Daoy (cell line): ENCODE measurements around the gene SPINK4. TPM values are rescaled to one million over a fixed set of nuclear protein-coding genes. Genes with fewer than 3 reads are reported as not detected.

Experiments used
- DNase-seq: peaks from one replicate; pipeline ENCODE4 v3.0.0-alpha.2; 2015; ENCODE audit warnings: low read depth
- total RNA-seq: library from RNA; depleted of rRNA; stranded (reverse); fragments of >200 nt; shearing (Covaris generic); gene quantifications from 2 replicates; pipeline ENCODE4 v1.2.3, GENCODE V29; 2014

The SPINK4 gene
- total RNA-seq, 1 experiment from 2014 or later: not detected

GRCh38 chr9:33257276-33257675 lies 17.3 kb downstream of the SPINK4 start:
- DNase-seq: no peak

DNA sequence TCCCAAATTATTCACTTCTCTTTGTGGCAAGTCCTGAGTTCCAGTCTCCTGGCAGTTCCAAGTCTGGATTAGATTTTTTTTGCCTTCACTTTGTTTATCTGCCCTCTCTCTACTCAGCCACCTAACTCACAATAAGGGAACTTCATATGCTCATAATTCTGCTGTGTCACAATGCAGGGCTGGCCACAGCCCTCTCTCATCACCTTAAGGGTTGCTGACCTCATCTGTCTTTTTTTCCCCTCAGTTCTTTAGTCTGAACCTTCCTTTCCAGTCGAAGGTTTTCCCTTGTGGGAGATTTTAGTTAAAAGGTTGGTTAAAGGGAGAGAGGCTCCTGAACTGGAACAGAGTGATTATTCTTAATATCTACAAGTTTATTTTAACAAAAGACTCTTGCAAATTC lies 20.4 kb downstream of the SPINK4 start:
- no peak for DNase-seq

DNA sequence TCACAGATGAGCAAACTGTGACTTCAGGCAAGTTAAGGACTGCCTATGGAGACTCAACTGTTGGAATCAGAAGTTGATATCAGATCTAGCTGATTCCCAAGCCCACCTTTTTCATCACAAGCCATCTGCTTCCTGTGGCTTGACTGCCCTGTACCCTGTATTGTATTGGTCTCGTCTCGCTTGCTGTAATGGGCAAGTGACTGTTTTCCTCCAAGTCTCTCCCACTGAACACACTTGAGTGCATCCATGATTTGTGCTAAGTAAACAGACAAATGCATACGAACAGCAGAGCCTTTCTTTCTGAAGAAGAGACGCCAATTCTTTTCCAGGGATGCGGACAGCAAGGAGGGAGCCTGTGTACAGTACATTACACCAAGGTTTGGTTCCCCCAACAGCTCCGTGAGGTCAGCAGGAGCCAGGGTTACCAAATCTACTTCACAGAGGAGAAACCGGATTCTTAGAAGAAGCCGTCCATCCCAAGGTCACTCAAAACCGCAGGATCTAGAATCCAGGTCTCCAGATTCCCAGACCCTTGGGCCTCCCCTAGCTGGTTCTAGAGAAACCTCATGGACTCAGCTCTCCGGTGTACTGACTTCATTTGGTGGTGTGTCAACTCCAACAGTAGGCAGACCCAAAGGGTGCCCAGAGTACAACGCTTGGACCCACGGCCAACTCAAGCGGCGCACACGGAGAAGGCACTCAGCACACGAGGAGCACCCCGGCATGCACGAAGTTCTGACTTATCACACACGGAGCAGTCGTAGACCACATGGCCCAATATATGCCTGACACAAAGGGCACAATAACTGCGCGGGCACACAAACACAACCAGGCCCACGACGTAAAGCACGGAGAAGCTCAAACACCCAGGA lies 23.4 kb downstream of the SPINK4 start:
- peak; percentile 46 for DNase-seq

DNA sequence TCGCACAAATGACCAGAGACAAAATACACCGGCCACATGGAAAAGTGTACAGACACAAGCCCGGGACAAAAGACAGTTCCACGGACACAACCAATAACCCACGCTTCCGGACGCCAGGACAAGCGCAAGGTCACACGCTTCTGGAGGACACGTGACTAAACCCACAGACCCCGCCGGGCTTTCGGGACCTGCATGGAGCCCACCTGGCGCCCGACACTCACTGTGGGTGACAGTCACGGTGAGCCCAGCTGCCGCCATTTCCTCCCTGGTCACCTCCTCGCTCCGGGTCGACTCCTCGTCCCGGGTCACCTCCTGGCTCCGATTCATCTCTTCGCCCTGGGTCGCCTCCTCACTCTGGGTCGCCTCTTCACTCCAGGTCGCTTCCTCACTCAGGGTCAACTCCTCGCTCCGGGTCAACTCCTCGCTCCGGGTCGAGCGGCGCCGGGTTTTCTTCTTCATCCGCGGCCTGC lies 24.1 kb downstream of the SPINK4 start:
- peak; percentile 49 for DNase-seq

DNA sequence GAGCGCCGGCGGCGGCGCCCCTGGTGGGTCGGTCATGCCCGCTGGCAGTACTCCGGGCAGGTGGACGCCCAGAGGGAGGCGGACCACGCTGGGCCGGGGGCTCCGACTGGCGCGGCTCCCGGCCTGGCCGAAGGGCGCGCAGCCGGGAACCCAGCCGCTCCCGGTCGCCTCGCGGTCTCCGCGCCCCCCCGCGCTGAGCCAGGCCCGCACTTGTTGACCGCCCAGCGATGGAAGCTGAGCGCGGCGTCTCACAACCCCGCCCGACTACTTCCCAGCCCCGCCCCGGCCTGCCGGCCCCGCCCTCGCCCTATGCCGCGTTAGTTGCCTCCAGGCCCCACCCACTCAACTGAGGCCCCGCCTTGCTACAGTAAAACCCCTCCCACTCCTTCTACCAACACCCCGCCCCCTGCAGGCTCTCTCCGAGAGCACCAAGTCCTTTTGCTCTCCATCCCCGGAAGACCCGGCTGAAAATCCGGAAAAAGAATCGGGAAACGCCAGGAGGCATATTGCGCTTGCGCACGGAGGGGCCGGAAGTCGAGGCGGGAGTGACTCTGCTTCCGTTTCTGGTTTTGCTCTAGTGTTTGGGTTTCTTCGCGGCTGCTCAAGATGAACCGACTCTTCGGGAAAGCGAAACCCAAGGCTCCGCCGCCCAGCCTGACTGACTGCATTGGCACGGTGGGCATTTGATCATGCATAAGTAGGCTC lies 24.7 kb downstream of the SPINK4 start, which contains the start of the genes BAG1 and CHMP5:
TSS of gene BAG1 (minus strand) at position 236 of the 705 bp plus-strand sequence.
TSS of gene CHMP5 (plus strand) at position 577 of the 705 bp plus-strand sequence. CDS start at position 607, 30 bp downstream.
- DNase-seq: peak; percentile 99

DNA sequence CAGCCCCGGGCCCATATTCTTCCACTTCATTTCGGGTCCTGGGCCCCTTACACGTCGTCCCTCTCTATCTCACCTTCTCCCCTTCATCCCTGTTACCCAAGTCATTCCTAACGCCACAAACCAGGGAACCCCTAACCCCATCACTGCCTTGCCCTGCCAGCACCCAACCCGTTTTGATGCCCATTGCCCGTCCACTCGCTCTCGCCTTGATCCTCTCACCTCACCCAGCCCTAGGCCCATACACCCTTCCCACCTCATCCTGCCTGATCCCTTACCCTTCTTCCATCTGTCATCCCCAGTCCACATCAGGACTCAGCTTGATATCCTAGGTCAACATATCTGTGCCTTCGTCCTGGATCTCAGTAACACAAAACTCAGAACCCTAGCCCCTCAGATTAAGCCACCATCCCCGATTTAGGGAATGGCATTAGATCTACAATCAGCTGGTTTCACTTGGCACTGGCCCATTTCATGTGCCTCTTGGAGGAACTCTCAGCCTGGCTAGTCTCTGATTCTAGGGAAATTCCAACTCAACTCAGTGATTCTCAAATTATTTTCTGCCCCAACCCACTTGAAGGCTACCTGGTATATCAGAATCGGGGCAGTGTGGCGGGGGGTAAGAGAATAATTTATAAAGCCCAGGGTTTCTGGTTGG lies 25.4 kb downstream of the SPINK4 start:
- peak; percentile 17 for DNase-seq

DNA sequence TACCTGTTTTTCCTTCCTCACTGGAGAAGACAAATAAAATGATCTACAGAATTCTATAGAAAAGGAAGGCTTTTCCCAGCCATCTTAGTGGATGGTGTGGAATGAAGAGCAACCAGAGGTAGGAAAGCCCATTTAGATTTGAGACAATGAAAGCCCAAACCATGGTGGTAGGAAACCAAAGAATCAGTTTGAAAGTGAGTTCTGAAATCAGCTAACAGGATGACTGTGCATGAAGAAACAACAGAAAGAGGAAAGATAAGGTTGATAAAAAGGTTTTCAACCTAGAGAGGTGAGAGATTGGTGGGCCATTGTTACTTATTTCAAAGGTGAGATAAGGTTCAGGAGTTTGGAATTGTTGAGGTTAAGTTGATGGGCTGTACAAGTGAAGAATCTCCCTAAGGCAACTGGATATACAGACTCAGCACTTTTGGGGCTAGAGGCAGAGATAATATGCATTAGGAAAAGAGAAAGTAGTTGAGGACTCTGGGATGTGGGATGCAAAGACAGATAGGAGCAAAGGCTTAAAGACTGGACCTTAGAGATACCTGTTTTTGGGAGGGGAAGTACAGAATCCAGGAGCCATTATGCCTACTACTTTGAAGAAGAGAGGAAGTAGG lies 27.3 kb downstream of the SPINK4 start:
- no peak for DNase-seq

DNA sequence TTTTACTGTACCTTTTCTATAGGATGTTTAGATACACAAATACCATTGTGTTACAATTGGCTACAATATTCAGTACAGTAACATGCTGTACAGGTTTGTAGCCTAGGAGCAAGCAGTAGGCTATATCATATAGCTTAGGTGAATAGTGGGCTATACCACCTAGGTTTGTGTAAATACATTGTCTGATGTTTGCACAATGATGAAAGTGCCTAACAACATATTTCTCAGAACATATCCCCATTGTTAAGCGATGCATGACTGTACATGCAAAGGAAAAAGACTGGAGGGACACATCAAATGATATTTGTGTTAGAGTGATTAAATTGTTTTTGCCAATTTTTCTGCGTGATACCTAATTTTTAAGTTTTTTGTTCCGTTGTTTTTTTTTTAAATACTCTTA lies 30.2 kb downstream of the SPINK4 start:
- no peak for DNase-seq

DNA sequence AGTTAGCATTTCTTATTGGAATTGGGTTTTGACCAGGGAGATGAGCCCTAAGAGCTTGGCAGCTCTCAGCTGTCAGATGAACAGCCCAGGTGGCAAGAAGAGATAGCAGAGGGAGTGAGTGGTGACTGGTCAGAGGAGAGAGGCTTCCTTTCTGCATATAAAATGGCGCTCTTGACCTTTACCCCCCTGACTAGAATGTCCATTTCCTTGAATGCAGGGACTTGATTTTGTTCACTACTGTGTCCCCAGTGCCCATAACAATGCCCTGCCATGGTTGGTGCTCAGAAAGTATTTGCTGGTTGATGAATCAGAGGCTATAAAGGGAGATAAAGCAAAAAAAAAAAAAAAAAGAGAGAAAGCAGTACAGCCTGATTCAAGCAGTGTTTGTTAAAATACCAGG lies 32.1 kb downstream of the SPINK4 start:
- no peak for DNase-seq

- no peak for DNase-seq
Observed at GRCh38 chr9:33273266-33273971, 33.5 kb downstream of the SPINK4 start.

GRCh38 chr9:33273972-33274328 lies 34.0 kb downstream of the SPINK4 start:
- DNase-seq: peak; percentile 51

GRCh38 chr9:33277484-33277883 lies 37.5 kb downstream of the SPINK4 start:
- no peak for DNase-seq

DNA sequence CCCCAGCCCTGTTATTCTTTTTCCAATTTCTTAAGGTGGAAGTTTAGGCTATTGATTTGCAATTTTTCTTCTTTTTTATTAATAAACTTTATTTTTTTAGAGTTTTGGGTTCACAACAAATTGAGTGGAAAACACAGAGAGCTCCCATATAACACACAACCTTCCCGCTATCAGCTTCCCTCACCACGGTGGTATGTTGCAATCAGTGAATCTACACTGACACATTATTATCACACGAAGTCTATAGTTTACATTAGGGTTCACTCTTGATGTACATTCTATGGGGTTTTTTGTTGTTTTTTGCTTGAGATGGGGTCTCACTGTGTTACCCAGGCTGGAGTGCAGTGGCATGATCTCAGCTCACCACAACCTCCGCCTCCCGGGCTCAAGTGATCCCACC lies 45.5 kb downstream of the SPINK4 start:
- no peak for DNase-seq

DNA sequence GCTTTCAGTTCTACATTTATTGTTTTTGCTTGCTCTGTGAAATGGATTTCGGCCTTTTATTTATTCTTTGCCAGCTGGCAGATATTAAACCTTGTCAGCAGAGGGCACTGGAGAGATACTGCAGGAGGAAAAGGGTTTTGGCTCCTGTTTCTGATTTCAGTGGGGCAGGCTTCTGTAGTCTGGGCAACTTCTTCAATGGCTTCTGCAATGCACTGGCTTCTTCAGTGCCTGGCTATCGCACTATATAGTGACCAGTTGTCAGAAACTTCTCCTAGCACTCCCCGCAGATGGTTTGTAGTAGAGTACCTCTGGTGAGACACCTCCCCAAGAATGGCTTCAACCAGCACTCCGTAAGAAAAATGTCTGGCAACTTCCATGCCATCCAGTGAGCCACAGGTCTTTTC lies 47.1 kb downstream of the SPINK4 start:
- peak; percentile 64 for DNase-seq

GRCh38 chr9:33288235-33288634 lies 48.3 kb downstream of the SPINK4 start:
- DNase-seq: no peak

DNA sequence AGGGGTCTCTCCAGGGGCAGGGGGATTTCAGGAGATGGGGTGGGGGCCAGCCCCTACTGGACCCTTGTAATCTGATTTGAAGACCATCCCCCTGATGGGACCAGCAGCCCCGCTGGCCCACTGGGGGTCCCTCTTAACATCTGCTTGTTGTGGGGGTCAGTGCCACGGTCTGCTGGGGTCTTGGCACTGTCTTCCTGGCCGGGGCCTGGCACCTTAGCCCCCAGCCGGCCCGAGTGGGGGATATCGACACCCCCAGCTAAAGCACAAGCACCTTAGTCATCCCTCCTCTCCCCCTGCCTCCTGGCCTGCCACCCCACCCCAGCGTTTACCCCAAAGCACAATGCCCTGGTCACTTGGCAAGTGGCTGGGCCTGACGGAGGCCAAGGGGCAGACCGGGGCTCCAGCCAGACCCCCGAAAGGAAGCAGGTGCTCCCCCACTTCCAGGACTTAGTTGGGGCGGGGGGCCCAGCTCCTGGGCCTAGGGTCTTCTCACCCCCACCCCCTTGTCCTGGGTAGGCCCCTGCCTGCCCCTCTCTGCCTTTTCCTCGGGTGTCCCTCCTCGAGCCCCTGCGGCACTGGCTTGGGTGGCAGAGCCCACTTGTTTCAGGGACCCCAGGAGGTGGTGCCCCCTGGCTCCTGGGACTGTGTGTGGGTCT lies 49.0 kb downstream of the SPINK4 start:
- no peak for DNase-seq

DNA sequence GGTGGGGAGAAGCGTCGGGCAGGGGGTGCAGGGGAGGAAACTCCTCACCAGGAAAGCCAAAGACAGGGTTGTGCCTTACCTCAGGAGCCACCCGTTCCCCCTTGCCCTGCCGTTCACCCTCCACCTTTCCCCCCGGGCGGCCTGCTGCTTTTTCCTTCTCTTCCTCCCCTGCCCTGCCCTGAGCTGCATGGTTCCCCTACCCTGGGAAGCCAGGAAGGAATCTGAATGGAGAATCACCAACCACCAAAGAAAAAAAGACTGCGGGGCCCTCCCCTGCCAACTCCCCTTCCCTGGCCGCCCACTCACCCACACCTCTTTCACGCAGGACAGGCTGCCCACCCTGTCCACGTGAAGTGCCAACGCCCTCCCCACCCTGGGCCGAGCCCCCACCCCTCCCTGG lies 49.5 kb downstream of the SPINK4 start:
- peak; percentile 30 for DNase-seq

GRCh38 chr9:33289936-33290246 lies 49.9 kb downstream of the SPINK4 start:
- DNase-seq: no peak

- DNase-seq: peak; percentile 100
Observed at GRCh38 chr9:33290247-33291030, 50.5 kb downstream of the SPINK4 start, which contains the start of gene NFX1. Gene NFX1, plus strand, starts transcription at chr9:33290516. Its CDS starts 57 bp downstream, at chr9:33290573.

- DNase-seq: no peak
Observed at GRCh38 chr9:33291031-33291397, 51.0 kb downstream of the SPINK4 start.
